Measurements from ENCODE around the gene MAPK8.
"Not testable (repeated sequence)": the region's sequence is repeated elsewhere in the genome, so short reads cannot be mapped to it uniquely, and the experiment has no call there.

MAPK8 gene

DNA sequence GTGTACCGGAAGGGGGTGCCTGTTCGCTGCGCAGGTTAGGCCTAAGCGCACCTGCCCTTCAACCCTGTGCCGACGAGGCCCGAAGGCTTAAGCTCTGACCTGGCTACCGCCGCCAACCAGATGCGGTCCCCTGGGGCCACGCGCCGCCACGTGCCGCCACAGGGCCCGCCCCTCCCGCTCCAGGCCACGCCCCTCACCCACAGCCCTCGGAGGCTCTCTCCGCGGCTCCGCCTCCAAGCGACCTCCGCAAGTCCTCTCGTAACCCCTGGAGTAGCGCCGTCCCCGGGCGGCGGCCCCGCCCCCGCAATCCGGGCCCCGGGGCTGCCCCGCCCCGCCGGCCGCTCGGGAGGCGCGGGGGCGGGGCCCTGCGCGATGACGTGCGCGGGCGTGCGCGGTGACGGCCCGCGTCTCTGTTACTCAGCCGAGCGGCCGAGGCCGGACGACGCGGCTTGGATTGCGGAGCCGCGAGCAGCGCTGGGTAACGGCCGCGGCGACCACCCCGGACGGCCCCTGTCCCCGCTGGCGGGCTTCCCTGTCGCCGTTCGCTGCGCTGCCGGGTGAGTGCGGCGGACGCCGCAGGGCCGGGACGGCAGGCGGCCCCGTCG is at the start of gene MAPK8:
Gene MAPK8 (plus strand): TSS at position 413 of the 605 bp plus-strand sequence. CDS start 94,984 bp downstream, outside the sequence.
- peak; percentile 79 to 84 for DNase-seq (ENCODE audit: low read depth in 2 of 2)

DNA sequence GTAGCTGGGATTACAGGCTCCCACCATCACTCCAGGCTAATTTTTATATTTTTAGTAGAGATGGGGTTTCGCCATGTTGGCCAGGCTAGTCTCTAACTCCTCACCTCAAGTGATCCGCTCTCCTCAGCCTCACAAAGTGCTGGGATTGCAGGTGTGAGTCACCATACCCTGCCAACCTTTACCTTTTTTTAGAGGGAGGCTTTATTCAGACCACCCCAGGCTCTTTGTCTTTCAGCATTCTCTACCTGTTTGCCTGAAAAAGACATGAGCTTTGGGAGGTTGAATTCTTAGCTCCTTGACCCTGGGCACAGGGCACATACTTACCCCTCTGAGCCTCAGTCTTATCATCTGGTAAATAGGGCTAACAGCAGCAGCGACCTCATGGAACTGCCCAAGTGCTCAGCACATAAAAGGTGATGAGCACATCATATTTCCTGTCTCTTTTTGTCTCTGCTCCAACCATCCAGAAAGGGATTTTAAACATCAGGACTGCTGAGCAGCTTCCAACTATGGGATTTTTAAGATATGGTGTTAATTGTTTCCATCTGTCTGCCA is 49.0 kb upstream of the MAPK8 start:
- no peak for DNase-seq (ENCODE audit: low read depth in 2 of 2)

DNA sequence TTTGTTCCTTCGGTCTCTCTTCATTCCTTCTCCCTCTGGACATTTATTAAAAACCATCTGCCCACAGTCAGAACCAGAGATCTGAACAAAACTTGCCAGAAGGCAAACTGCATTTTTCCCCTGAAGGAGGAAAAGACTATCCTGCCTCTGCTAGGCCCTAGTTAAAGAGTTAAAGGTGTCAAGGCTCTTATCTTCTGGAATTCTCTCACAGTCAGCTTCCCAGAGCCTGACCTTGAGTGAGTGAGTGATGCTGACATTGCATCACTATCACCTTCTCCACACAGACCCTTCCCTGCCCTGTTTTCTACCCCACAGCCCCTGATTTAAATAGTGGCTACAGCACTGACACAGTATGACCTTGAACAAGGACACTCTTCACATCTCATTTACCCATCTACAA is 48.4 kb upstream of the MAPK8 start:
- DNase-seq (ENCODE audit: low read depth in 2 of 2) = no peak

DNA sequence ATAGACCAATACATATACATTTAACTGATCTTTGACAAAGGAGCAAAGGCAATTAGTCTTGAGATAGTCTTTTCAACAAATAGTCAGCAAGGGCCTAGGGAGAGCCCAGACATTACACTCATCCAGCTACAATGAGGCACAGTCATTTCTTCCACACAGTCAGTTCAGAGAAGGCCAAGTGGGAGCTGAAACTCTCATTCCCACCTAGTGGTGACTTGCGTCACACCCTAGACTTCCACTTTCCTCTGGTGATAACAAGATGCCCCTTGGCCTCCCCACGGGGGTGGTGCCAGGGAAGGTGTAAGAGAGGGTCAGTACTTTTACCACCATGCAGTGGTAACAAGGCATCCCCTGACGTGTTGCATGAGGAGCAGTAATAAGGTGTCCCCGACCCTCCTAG is 39.9 kb upstream of the MAPK8 start:
- DNase-seq (ENCODE audit: low read depth in 2 of 2) = no peak

DNA sequence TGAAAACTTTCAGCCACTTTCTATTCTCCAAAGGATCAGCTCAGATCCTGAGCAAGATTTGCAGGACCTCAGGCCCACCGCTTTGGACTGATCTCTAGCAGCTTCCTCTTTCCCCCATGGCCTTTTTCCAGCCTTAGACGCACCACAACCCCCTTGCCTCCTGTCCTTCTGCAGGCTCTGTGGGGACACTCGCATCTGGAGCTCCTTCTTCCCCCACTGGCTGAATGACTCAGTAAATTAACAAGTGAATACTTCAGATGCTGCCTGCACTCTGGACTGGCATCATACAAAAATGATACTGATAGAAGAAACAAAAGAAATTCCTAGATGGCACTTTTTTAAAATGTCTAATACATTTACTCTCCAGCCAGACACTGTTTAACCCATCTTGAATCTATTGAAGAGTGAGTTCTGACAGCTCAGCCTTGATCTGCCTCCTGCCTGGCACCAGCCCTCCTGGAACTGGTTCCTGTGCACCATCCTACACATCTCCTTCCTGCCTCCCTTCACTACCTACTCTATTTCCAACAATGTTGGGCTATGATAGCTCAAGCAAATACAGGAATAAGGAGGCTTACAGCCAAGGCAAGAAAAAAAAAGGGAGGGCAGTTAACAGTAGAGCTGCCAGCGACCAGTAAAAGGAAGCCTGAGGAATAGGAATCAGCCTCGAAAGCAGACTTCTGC is 35.3 kb upstream of the MAPK8 start:
- DNase-seq (ENCODE audit: low read depth in 2 of 2) = no peak

DNA sequence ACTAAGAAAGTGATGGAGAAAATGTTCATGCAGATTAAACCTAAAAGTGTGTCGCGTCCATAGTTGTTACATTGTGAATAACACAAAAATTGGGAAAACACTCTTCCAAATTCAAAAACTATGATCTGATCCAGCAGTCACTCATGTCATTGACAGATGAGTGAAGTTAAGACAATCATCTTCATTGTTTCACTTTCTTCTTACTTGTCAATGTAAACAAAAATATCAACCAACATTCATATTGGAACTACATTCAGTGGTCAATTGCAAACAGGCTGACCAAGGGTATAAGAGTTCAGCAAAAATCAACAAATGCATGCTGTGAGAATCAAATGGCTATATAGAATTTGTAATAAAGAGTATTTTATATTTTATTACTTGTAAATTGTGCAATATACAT is 33.8 kb upstream of the MAPK8 start:
- no peak for DNase-seq (ENCODE audit: low read depth in 2 of 2)

DNA sequence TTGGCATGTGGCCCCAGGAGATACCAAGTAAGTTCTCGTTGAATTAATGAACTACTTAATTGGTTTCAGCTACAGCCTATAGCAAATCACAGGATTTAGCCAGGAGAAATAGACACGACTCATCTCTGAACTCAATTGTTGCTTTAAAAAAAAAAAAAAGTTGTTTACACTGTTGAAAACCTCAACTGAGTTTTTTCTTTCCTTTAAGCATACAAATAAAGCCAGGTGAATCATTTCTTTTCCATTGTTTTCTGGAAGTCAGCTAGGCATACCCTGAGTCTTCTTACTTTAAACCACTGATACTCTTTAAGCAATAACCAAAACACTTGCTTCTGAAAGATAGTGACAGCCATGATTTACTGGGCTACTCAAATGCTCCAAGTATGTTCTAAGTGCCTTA is 32.7 kb upstream of the MAPK8 start:
- DNase-seq (ENCODE audit: low read depth in 2 of 2) = no peak

DNA sequence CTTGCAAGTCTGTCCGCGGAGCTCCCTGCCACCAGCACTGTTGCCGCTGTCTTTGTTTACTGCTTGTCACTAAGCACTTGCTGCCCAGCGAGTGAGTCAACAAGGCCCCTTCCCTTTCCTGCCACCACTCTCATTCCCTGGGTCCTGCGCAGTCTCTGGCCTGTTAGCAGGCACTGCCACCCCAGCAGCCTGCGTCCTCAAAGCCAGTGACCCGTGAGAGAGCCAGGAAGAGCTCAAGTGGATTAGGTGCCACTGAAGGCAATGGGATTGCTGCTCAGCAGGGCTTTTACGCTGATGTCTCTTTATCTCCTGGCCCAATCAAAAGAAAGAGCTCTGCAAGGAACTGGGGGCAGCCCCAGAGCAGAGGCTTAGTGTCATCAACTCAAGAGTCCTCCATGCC is 31.8 kb upstream of the MAPK8 start, which contains the start of gene FRMPD2:
Gene FRMPD2 (minus strand): TSS at position 61 of the 400 bp plus-strand sequence. CDS start 129 bp downstream, outside the sequence.
- no peak for DNase-seq (ENCODE audit: low read depth in 2 of 2)

DNA sequence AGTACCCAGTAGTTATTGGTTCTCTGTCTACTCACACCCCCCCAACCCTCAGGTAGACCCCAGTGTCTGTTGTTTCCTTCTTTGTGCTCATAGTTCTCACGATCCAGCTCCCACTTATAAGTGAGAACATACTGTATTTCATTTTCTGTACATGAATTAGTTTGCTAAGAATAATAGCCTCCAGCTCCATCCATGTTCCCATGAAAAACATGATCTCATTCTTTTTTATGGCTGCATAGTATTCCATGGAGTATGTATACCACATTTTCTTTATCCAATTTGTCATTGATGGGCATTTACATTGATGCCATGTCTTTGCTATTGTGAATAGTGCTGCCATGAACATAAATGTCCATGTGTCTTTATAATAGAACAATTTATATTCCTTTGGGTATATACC is 29.4 kb upstream of the MAPK8 start:
- no peak for DNase-seq (ENCODE audit: low read depth in 2 of 2)

DNA sequence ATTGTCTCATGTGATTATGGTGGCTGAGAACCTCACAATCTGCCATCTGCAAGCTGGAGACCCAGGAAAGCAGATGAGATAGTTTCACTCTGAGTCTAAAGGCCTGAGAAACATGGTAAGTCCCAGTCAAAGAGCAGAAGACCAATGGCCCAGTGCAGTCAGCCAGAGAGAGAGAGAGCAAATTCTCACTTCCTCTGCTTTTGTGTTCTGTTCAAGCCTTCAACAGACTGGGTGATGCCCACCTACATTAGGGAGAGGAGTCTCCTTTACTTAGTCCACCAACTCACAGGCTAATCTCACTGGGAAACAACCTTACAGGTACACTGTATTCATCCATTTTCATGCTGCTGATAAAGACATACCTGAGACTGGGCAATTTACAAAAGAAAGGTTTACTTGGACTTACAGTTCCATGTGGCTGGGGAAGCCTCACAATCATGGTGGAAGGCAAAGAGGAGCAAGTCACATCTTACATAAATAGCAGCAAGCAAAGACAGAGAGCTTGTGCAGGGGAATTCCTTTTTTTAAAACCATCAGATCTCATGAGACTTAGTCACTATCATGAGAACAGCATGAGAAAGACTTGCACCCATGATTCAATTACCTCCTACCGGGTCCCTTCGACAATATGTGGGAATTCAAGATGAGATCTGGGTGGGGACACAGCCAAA is 27.3 kb upstream of the MAPK8 start:
- no peak for DNase-seq (ENCODE audit: low read depth in 2 of 2)

DNA sequence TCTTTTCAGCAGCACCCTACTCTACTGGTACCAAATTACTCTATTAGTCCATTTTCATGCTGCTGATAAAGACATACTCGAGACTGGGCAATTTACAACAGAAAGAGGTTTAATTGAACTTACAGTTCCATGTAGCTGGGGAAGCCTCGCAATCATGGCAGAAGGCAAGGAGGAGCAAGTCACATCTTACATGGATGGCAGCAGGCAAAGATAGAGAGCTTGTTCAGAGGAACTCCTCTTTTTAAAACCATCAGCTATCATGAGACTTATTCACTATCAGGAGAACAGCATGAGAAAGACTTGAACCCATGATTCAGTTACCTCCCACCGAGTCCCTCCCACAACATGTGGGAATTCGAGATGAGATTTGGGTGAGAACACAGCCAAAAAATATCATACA is 24.8 kb upstream of the MAPK8 start:
- not testable (repeated sequence) for DNase-seq (ENCODE audit: low read depth in 2 of 2)

DNA sequence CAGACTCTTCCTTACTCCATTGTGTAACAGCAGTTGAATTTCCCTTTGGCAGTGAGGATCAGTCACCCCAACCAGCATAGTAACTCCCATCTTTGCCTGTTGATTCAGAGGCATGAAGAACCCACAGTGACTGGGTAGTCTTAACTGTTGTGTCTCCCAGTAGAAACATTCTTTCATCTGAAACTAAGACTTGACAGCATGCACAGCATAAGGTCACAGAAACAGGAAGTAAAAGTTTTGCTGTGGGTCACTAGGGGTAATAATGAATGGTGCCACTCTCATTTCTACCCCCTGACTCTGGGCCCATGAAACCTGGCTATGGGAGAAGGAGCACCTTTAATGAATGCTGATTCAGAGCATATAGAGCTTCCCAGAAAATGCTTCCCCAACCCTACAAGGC is 23.6 kb upstream of the MAPK8 start:
- no peak for DNase-seq (ENCODE audit: low read depth in 2 of 2)

DNA sequence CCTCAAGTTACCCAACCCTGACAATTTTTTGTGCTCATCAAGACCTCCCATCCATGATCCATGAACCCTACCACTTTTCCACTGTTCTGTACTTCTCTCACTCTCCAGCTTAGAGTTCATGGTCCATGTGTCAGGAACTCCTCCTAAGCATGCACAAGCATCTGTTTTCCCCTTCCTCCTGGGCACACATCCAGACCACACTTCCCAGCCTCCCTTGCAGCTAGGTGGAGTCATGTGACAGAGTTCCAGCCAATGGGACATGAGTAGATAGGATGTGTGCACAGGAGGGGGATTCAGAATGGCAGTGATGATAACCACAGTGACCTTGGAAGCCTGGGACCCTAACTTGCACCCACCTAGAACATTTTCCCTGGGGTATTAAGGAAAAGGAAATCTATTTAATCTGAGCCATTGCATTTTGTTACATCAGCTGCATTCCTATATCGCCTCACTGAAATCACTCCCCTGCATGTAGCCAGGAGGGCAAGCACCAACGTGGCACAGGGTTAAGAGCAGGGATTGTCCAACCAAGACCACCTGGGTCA is 22.4 kb upstream of the MAPK8 start:
- no peak for DNase-seq (ENCODE audit: low read depth in 2 of 2)

DNA sequence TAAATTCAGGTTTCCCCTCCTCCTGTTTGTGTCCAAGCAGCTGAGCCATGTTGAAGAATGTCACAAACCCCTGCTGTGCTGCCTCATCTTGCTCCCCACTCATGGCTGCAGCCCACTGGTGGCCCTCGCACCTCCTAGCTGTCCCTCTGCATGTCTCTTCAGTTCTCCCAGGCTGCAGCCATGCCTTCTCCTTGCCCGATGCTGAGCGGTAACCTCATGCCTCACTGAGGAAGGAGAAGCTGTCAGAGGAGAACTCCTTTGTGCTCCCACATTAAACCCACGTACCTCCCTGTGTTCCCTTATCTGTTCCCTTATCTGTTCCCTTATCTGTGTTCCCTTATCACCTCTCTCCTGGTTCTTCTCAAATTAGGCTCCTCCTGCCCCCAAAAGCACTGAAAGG is 21.7 kb upstream of the MAPK8 start:
- no peak for DNase-seq (ENCODE audit: low read depth in 2 of 2)

DNA sequence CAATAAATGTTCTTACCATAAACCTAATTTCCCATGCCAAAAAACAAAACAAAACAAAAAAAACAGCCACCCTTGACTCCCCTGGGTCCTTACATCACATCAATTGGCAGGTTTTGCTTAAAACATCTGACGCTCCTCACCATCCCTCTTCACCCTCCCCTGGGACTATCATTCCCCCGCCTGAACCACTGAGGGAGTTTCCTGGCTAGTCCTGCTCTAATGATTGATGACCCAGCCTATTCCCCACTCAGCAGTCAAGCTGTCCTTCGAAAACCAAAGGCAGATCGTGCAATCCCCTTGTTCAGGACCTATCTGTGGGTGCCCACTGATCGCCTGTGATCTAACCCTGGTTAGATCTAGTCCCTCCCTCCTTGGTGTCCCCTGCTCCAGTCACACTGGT is 20.8 kb upstream of the MAPK8 start:
- no peak for DNase-seq (ENCODE audit: low read depth in 2 of 2)

DNA sequence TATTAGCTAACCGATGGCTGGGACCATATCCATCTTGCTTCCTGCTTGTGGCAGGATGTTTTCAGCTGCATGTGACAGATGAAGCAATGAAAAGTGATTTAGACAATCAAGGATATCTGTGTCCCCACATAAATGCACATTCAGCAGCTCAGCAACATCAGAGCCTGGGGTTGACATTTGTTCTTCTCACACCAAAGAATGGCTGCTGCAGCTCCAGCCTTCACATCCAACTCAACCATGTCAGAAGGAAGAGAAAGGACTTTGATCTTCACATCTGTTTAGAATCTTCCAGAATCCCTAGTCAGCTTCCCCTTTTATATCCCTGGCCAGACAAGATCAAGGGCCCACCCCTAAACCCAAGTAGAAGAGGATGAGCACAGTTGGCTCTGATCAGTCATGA is 20.1 kb upstream of the MAPK8 start:
- DNase-seq (ENCODE audit: low read depth in 2 of 2) = no peak

DNA sequence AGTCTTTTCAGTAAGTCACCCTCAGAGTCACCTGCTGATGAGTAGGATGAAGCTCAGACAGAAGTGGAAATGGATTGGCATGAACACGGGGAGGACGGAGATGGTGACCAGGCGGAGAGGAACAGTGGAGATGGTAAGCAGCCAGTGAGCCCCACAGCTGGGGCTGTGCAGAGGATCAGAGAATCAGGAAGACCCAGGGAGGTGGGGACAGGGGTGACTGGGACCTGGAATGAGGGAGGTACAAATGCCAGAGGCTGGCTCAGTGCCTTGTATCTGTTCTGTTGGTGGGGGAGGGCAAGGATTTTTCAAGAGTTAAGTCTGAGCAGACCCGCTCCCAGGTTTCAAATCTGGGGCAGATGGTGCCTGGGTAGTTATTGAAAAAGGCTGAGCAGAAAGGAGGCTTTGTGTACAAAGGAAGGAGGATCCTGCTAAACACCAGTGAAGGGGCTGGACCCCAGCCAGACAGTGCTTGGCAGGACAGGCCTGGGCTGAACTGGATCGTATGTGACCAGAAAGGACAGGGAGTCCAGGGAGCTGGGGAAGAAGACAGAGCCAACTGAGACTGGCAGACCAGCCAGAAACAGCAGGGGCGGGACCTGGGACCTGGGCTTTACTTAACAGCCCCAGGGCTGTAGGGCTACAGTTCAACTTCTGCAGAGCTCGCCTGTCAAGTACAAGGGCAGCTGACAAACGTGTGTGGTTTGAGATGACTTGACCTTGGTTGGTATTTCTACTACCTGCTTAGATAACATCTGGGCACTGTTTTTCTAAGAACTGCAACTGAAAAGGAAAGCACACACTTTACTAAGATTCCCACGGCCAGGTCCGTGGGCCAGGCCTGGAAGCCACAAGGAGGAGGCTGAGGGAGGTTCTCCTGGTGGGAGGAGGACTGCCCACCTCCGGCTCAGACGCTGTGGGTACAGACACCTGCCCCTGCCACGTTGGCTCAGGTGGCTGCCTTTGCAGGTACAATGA is 18.8 kb upstream of the MAPK8 start:
- no peak for DNase-seq (ENCODE audit: low read depth in 2 of 2)

DNA sequence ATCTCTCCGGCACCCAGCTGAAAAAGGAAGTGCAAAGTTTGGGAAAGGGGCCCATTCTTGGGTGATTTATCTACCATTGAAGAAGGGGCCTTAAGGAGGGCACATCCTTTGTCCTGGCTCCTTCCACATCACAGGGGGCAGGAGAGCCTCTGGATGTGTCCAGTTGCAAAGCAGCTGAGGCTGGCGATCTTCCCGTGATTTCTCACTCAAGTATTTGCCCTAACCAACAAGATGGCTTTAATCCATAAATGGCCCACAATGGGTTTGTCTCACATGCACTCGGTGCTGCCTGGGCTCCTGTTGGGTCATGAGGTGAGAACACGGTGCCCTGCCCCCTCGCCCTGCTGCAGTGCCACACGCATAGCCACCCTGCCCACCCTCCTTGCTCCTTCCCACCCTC is 17.8 kb upstream of the MAPK8 start:
- DNase-seq (ENCODE audit: low read depth in 2 of 2) = no peak

DNA sequence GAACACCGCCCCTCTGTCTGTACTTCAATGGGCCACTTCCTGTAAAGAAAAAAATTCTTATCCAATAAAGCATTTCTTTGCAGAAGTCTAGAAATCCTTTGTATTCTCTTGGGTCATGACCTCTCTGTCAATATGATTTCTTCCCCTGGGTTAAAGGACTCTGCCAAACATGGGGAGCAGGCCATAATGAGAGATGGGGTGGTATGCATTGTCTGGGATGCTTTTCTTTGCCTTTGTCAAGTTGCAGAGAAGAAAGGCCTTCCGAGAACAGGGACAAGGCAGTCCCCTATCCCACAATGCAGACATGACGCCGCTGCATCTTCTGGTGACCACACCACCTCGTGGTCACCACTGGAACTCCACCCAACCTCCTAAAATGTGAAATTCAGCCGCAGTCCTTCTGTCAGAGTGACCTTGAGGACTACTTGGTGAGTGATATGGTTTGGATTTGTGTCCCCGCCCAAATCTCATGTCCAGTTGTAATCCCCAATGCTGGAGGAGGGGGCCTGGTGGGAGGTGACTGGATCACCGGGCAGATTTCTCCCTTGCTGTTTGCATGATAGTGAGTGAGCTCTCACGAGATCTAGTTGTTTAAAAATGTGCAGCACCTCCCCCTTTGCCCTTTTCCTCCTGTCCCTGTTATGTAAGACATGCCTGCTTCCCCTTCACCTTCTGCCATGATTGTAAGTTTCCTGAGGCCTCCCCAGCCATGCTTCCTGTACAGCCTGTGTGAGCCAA is 16.8 kb upstream of the MAPK8 start:
- no peak for DNase-seq (ENCODE audit: low read depth in 2 of 2)

DNA sequence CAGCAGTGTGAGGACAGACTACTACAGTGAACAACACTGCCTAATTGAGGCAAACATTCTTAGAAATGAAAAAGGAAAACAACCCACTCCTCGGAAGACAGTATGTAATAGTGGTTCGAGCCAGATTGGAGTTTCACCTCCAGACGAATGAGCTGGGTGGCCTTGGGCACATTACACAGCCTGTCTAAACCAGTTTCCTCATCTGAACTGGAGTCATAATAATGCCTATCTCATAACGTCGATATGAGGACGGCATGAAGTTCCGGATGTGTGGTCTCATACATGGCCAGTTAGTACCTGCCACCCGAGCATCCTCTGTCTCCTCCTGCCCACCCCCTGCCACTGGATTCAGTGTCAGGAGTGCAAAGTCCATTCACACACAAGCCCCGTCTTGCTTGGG is 16.2 kb upstream of the MAPK8 start:
- DNase-seq (ENCODE audit: low read depth in 2 of 2) = no peak

DNA sequence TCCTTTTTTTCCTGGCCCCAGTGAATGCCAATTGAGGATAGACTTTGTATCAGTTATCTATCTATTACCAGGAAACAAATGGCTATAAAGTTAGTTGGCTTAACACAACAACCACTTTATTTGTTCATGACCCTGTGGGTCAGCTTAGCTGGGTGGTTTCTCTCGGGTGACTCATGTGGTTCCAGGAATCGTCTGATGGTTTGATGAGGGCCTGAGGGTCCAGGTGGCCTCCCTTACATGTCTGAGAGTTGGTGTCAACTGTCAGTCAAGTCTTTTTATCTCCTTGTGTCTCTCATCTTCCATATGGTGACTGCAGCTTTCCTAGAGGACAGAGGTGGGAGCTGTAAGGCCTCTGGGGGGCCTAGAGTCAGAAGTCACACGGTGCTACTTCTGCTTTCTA is 15.3 kb upstream of the MAPK8 start:
- no peak for DNase-seq (ENCODE audit: low read depth in 2 of 2)
